Thymus (tissue), 11 donors: ENCODE data around the gene SHROOM3. TPM values are rescaled to one million over a fixed set of nuclear protein-coding genes. Genes with fewer than 3 reads are reported as not detected.

ENCODE experiments used
- DNase-seq, 9 donors: peaks; one replicate each; pipeline ENCODE4 v3.0.0-alpha.2; 2013; ENCODE audit warnings: low spot score in 9 of 9, low read depth in 6 of 9, missing footprints in 1 of 9
- H3K27ac ChIP-seq, 2 donors: one replicate each; pipeline ENCODE4 v1.5.1; 2013; ENCODE audit warnings: control low read depth in 1 of 2, low read depth in 1 of 2, low read length in 1 of 2, mild to moderate bottlenecking in 1 of 2, moderate library complexity in 1 of 2
- H3K27me3 ChIP-seq, 2 donors: one replicate each; pipeline ENCODE4 v1.5.1; 2013; ENCODE audit warnings: low read length in 1 of 2; ENCODE audit not compliant: control insufficient read depth in 2 of 2, insufficient read depth in 1 of 2
- H3K36me3 ChIP-seq, 2 donors: one replicate each; pipeline ENCODE4 v1.5.1; 2013; ENCODE audit warnings: low read length in 1 of 2, mild to moderate bottlenecking in 1 of 2, moderate library complexity in 1 of 2; ENCODE audit not compliant: control insufficient read depth in 2 of 2, insufficient read depth in 2 of 2
- H3K4me1 ChIP-seq, 2 donors: one replicate each; pipeline ENCODE4 v1.5.1; 2013; ENCODE audit warnings: low read length in 2 of 2; ENCODE audit not compliant: control insufficient read depth in 2 of 2, insufficient read depth in 2 of 2
- H3K4me3 ChIP-seq, 2 donors: one replicate each; pipeline ENCODE4 v1.5.1; 2013; ENCODE audit warnings: low read length in 2 of 2, control low read depth in 1 of 2, mild to moderate bottlenecking in 1 of 2
- H3K9me3 ChIP-seq, 2 donors: one replicate each; pipeline ENCODE4 v1.5.1; 2013; ENCODE audit warnings: low read length in 1 of 2, mild to moderate bottlenecking in 1 of 2; ENCODE audit not compliant: control insufficient read depth in 2 of 2, insufficient read depth in 1 of 2
- WGBS: extraction: QIAGEN DNeasy Blood & Tissue Kit; methylation state at CpG from one replicate; pipeline ENCODE4 v1.1.7; 2013; 5-methylcytosine and 5-hydroxymethylcytosine counted together
- polyA plus RNA-seq: library from polyadenylated mRNA; stranded (reverse); fragments of 200-250 nt; gene quantifications from one replicate; pipeline ENCODE4 v1.2.3, GENCODE V29; 2013
- total RNA-seq: library from RNA; stranded (reverse); fragments of 120-200 nt; gene quantifications from one replicate; pipeline ENCODE4 v1.2.4, GENCODE V29; 2013
- donor health status: healthy.

Gene SHROOM3
- total and polyA plus RNA-seq, 2 donors = 1.2 to 1.7 TPM

GRCh38 chr4:76747563-76747962 is 312.5 kb downstream of the SHROOM3 start:
- no peaks in the 10 kb centered on the region for H3K36me3 ChIP-seq
- 93% methylated on average over 2 of the region's 2 CpGs for WGBS

GRCh38 chr4:76748649-76749048 is 313.6 kb downstream of the SHROOM3 start:
- Histone ChIP-seq H3K36me3 (no peaks in the 10 kb centered on the region), H3K9me3 (no peaks in the 10 kb centered on the region), H3K4me1 (no peaks in the 10 kb centered on the region), H3K27ac (no peak overlapping the region), H3K27me3 (no peaks in the 10 kb centered on the region), H3K4me3 (no peak overlapping the region)
- 20% methylated on average over 6 of the region's 6 CpGs for WGBS
- DNase-seq = peak in 7 of 9 donors; percentile 12 to 65 (median 21)

More at GRCh38 chr4:76747563-76747962, 312.5 kb downstream of the SHROOM3 start:
- Histone ChIP-seq H3K27me3 (no peaks in the 10 kb centered on the region), H3K27ac (no peak overlapping the region), H3K9me3 (no peaks in the 10 kb centered on the region), H3K4me3 (no peak overlapping the region), H3K4me1 (no peaks in the 10 kb centered on the region)
- DNase-seq = no peak

- H3K9me3 ChIP-seq = no peaks in the 10 kb centered on the region
- H3K36me3 ChIP-seq = no peaks in the 10 kb centered on the region
- 94% methylated on average over 4 of the region's 4 CpGs for WGBS
Measured at GRCh38 chr4:76749355-76749754, 314.3 kb downstream of the SHROOM3 start.

GRCh38 chr4:76750716-76751115 is 315.7 kb downstream of the SHROOM3 start:
- Histone ChIP-seq H3K27me3 (no peaks in the 10 kb centered on the region), H3K9me3 (no peaks in the 10 kb centered on the region), H3K4me3 (no peak overlapping the region), H3K4me1 (no peaks in the 10 kb centered on the region), H3K27ac (no peak overlapping the region), H3K36me3 (no peaks in the 10 kb centered on the region)
- 93% methylated on average over 3 of the region's 3 CpGs for WGBS
- DNase-seq = no peak

More at GRCh38 chr4:76749355-76749754, 314.3 kb downstream of the SHROOM3 start:
- no peak for DNase-seq
- H3K27me3 ChIP-seq = no peaks in the 10 kb centered on the region
- H3K4me1 ChIP-seq = no peaks in the 10 kb centered on the region
- no peak overlapping the region for H3K27ac ChIP-seq
- no peak overlapping the region for H3K4me3 ChIP-seq

- Histone ChIP-seq H3K27ac (no peak overlapping the region), H3K4me1 (no peaks in the 10 kb centered on the region), H3K36me3 (no peaks in the 10 kb centered on the region), H3K4me3 (no peak overlapping the region), H3K27me3 (no peaks in the 10 kb centered on the region), H3K9me3 (no peaks in the 10 kb centered on the region)
- 97% methylated on average over 3 of the region's 3 CpGs for WGBS
- DNase-seq = no peak
Measured at GRCh38 chr4:76751612-76752343, 316.7 kb downstream of the SHROOM3 start.

GRCh38 chr4:76752861-76753501 is 318.0 kb downstream of the SHROOM3 start:
- Histone ChIP-seq H3K36me3 (no peaks in the 10 kb centered on the region), H3K9me3 (no peaks in the 10 kb centered on the region), H3K27ac (no peak overlapping the region), H3K4me1 (no peaks in the 10 kb centered on the region), H3K27me3 (no peaks in the 10 kb centered on the region), H3K4me3 (no peak overlapping the region)
- WGBS = 31% methylated on average over 3 of the region's 3 CpGs
- peak in 1 of 9 donors; percentile 33 for DNase-seq

GRCh38 chr4:76753814-76754213 is 318.8 kb downstream of the SHROOM3 start:
- Histone ChIP-seq H3K9me3 (no peaks in the 10 kb centered on the region), H3K27me3 (no peaks in the 10 kb centered on the region), H3K4me1 (no peaks in the 10 kb centered on the region), H3K4me3 (no peak overlapping the region), H3K36me3 (no peaks in the 10 kb centered on the region), H3K27ac (no peak overlapping the region)
- no peak for DNase-seq
- WGBS = 73% methylated on average over 3 of the region's 3 CpGs

- Histone ChIP-seq H3K9me3 (no peaks in the 10 kb centered on the region), H3K27ac (no peak overlapping the region), H3K36me3 (no peaks in the 10 kb centered on the region), H3K27me3 (no peaks in the 10 kb centered on the region), H3K4me1 (no peaks in the 10 kb centered on the region), H3K4me3 (no peak overlapping the region)
- WGBS = 96% methylated on average over 10 of the region's 10 CpGs
- DNase-seq = no peak
Measured at GRCh38 chr4:76754439-76754838, 319.4 kb downstream of the SHROOM3 start.

GRCh38 chr4:76755756-76756155 is 320.7 kb downstream of the SHROOM3 start:
- Histone ChIP-seq H3K36me3 (no peaks in the 10 kb centered on the region), H3K9me3 (no peaks in the 10 kb centered on the region), H3K4me1 (no peaks in the 10 kb centered on the region), H3K4me3 (no peak overlapping the region), H3K27ac (no peak overlapping the region), H3K27me3 (no peaks in the 10 kb centered on the region)
- DNase-seq = no peak
